GM19099 (cell line): ENCODE results near the gene SMAD5.

Experiments
- POLR2A ChIP-seq: IDR thresholded peaks from 3 replicates; pipeline ENCODE4 v1.6.1; 2011; ENCODE audit warnings: low read depth; ENCODE audit not compliant: insufficient read length; ENCODE audit errors: extremely low read depth

Gene SMAD5

DNA sequence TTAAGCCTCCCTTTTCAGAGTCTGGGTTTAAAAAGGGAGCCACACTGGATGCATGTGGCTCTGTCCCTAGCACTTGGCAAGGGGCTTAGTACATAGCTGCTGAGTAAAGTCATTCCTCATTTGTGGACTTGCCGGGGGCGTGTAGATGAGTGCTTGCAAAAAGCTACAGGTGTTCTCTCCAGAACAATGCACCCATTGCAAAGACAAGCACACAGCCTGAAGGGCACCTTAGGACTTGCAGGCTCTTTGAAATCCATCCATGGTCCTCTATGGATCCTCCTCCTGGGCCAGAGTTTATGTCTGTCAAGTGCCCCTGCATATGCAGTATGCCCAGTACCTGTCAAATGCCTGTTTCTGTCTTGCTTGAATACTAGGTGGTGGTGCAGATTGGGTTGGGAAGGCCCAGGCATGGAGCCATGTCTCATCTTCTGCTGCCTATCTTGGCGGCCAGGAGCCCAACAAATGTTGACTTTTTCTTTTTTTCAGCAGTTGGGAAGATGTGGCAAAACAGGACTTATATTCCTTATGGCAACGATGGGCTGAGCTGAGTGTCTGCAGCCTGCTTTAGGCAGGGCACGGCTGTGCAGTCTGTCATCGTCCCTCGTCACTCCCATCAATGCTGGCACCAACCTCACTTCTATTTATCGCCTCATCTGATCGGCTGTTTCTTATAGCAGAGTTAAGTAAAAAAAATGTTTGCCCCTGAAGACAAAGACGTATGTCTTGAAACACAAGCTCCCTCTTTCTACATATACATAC lies 78.8 kb downstream of the SMAD5 start:
- no peak for TF ChIP-seq POLR2A

DNA sequence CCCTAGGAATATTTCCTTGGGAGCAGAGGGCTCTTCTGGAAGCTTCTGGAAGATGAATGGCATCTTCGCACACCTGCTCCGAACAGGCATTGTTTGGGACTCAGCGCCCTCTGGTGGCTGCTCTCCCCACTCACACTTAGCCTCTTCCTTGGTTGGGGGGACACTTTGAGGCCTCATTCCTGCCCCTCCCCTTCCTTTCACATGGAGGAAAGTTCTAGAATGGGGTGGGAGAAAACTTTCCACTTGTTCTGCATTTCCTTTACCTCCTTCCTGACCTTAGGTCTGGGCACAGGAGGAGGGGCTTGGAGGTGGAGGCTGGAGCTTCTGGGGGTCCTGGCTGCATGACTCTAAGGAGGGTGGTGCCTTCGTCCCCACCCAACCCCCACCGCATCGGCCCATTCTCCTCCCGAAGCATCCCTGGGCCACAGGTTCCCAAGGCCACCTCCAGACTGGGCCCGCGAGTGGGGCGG lies 79.6 kb downstream of the SMAD5 start:
- no peak for TF ChIP-seq POLR2A

DNA sequence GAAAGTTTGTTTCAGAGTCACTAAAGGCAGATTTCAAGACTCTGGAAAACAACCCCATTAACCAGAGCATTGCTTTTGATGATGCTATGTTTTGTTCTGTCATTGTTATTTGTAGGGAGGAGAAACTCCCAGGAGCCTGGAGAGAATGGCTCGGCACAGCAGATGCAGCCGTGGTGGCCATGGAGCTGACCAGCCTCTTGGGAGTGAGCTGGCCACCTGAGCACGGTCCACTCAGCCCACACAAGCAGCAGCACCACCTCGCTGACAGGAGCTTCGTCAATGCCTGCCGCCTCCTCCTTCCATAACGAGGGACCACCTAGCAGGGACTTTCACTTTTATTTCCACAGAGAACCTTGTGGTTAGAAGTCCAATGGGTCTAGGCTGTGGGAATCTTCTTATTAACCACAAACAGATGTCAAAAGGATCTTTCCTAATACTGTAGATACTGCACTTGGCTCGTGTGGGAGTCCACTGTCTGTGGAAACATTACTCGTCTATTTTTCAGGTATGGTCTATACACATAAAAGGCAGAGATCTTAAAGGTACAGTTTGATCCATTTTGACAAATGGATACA lies 81.4 kb downstream of the SMAD5 start:
- TF ChIP-seq POLR2A, result no peak

DNA sequence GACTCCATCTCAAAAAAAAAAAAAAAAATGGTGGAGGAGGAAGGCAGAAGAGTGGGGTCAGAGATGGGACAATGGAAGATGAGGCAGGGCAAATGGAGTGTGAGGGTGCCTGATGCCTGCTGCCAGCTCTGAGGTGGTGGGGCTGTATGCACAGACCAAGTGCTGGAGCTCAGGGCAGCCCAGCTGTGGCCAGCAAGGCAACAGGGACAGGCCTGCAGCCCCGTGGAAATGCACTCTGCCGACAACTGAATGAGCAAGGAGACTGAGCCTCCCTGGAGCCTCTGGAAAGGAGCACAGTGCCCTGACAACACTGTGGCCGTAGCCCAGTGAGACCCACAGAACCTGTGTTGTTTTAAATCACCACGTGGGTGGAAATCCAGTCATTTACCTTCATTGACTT lies 83.2 kb downstream of the SMAD5 start:
- TF ChIP-seq POLR2A, result no peak

DNA sequence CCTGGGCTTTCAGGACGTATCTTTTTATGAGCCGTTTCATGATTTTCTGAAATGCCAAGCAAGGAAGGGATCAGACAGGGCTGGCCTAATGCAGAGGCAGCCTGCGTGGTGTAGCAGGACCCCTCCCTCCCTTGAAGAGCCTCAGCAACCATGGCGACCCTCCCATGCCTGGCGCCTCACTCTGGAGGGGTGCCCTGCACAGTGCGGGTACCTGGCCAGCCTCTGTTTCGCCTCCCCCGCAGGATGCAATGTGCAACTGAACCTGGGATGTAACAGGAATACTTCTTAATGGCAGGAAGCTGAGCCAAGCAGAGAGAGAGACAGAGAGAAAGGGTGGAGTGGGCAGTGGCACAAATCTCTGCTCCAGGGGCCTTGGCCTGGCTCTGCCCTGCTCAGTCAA lies 83.6 kb downstream of the SMAD5 start:
- no peak for TF ChIP-seq POLR2A

DNA sequence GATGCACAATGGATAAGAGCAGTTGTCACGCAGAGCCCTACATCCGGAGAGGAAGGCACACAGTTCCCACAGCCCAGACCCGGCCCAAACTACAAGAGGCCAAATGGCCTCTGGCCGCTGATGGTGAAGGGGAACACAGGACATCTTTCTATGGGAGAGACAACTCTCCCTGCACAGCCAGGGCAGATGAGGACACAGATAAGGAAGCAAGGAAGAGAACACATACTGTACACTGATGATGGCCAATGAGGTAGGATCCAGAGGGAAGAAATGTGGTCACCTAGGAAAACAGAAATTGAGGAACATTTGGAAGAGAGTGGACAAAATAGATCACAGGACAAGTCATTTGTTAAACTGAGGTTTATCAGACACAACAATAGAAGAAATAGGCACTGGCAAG lies 88.7 kb downstream of the SMAD5 start:
- TF ChIP-seq POLR2A, result no peak

DNA sequence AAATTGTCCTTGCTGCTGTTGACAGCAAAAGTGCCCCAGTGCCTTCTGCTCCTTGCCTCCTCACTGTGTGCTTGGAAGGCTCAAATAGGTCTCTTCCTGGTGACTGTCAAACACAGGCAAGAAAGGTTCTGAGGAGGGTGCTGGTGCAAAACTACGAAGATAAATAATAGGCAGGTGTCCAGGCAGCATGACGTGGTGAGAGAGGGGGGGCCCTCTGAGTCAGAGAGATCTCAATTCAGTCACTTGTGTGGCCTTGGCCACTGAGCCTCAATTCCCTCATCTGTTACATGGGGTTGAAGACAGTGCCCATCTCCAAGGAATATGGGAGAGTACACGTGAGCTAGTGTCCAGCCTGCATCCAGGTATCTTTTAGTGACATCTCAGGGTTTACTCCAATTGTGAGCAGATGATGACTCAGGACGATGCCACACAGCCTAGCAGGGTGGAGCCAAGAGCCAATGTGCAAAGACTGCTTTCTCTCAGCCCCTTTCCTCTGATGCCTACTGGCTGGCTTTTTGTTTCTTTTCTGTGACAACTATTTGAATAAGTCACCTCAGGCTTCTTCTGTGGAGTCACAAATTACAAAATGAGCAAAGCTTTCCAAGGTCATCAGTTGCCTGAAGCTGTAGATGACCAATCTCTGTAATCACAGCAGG lies 90.1 kb downstream of the SMAD5 start:
- no peak for TF ChIP-seq POLR2A

DNA sequence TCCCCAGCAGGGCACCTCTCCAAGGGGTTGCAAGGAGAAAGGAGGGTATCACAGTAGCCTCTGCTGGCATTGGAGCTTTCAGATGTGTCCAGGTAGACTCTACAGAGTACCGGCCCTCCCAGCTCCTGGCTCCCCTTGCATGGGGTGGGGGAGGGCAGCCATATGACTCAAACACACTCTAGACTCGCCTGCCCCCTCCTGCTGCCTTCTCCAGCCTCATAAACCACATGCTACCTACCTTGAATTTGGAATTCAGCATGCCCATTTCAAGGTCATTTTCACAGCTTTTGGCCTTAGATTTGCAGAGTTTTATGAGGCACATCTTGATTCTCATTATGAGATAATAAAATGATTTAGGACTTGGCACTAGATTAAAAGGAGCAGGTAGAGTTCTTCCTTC lies 93.2 kb downstream of the SMAD5 start:
- no peak for TF ChIP-seq POLR2A

DNA sequence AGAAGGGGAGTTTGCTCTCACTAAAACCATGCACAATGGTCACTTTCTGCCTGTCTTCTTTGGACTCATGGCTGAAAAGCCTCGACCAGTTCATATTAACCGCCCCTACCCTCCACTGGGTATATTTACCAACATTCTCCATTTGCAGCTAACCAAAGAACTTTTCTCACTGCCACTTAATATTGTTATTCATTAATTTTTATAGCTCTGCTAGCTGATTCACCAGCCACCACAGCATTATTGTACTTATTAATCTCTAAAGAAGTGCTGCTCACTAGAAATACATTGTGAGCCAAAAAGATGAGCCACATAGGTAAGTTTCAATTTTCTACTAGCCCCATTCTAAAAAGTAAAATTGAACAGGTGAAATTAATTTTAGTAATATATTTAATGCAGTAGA lies 93.8 kb downstream of the SMAD5 start:
- no peak for TF ChIP-seq POLR2A

DNA sequence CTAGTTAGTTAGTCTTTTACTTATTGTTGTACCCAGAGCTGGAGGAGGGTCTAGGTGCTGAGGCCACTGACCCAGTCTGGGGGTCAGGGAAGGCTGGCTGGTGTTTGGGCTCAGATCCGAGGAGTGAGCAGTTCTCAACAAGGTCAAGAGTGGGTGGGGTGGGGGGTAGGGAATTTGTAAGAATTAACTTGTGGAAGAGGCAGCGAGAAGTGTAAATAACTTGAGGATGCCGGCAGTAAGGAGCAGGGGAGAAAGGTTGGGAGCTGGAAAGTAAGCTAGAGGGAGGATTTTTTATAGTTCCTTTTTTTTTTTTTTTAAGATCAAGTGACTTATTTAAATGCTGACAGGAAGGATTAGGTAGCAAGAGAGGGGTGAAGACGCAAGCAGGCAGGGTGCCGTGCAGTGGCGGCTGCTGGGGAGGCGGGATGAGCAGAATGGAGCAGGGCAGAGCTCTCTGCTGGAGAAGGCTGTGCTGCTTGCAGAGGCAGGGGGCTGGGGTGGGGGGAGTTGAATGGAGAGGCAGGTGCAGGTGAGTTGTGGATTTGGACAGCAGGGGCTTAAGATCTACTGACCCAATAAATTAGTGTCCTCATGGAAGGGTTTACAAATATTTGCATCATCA lies 95.6 kb downstream of the SMAD5 start:
- TF ChIP-seq POLR2A, result no peak

DNA sequence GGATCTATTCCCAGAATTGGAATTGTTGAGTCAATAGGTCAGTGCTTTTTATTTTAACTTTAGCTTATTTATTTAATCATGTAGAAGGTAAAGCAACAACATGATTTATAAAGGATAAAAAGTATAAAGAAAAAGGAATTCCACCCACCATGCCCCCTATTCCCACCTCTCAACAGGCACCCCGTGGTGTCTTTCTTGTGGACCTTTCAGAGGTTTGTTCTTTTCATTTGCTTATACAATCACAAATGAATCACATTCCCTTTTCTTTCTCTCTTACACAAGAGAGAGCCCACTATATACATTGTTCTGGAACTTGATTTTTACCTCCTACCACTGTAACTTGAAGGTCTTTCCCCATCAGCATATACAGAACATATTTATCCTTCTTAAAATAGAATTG lies 97.5 kb downstream of the SMAD5 start:
- no peak for TF ChIP-seq POLR2A

DNA sequence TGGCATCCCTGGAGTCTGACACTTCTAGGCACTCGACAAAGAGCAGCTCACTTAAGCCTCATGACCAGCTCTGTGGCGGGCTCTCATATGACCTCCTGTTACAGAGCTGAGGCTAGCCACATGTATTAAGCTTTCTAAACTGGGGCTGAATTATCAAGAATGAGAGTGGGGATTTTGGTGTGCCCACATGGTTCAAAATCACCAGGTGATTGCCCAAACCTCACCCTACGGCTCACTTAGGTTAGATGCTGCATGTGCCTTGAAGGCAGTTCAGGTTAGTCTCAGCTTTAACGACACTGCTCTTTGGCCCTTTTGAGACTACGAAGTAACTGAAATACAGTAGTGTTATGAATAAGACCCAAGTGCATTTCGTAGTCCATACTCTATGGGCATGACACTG lies 99.7 kb downstream of the SMAD5 start:
- TF ChIP-seq POLR2A, result no peak
